LNCAP (cell line): ENCODE data around the gene RBFOX2.

Source experiments
- TF ChIP-seq, protein P1 (sequence below): fragments of 450-650 bp; IDR thresholded peaks from 2 replicates; pipeline ENCODE4 v1.5.1; 2017; ENCODE audit warnings: mild to moderate bottlenecking

The RBFOX2 gene

DNA sequence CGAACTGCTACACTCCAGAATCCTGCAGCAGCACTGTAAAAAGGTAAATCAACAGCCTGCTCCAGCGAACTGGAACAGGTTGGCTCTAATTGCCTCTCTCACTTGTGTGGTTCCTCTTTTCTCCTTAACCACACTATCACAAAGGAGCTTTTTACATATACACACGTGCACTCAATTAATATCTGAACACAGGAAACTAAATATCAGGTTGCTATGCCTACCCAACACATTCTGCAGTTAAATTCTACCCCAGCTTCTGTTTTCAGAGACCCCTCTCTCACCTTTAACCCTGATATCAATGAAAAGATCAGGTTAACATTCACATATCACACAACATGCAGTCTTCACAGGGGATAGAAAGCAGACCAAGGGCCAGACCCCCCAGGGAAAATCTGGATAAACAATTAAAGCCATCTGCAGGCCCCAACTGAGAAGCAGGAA, 11.0 kb downstream of the RBFOX2 start:
- TF ChIP-seq, protein P1, sequence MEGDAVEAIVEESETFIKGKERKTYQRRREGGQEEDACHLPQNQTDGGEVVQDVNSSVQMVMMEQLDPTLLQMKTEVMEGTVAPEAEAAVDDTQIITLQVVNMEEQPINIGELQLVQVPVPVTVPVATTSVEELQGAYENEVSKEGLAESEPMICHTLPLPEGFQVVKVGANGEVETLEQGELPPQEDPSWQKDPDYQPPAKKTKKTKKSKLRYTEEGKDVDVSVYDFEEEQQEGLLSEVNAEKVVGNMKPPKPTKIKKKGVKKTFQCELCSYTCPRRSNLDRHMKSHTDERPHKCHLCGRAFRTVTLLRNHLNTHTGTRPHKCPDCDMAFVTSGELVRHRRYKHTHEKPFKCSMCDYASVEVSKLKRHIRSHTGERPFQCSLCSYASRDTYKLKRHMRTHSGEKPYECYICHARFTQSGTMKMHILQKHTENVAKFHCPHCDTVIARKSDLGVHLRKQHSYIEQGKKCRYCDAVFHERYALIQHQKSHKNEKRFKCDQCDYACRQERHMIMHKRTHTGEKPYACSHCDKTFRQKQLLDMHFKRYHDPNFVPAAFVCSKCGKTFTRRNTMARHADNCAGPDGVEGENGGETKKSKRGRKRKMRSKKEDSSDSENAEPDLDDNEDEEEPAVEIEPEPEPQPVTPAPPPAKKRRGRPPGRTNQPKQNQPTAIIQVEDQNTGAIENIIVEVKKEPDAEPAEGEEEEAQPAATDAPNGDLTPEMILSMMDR: no peak

DNA sequence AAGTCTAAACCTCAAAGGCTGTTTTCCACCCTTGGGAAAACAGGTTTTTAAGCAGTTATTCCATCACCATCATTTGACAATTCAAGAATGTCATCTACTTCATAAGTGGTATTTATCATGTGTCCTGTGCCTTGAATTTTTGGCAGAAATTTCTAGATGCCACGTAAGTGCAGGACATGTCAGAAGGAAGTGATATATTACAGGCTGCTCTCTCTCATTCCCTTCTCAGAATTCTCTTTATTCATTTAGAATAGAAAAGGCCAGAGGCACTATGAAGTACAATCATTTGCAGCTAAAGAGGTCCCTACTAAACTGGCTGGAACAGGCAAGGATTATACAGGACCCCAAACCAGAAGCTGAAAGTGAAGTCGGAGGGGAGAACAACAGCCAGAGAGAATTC, 11.9 kb downstream of the RBFOX2 start:
- TF ChIP-seq, protein P1: no peak

DNA sequence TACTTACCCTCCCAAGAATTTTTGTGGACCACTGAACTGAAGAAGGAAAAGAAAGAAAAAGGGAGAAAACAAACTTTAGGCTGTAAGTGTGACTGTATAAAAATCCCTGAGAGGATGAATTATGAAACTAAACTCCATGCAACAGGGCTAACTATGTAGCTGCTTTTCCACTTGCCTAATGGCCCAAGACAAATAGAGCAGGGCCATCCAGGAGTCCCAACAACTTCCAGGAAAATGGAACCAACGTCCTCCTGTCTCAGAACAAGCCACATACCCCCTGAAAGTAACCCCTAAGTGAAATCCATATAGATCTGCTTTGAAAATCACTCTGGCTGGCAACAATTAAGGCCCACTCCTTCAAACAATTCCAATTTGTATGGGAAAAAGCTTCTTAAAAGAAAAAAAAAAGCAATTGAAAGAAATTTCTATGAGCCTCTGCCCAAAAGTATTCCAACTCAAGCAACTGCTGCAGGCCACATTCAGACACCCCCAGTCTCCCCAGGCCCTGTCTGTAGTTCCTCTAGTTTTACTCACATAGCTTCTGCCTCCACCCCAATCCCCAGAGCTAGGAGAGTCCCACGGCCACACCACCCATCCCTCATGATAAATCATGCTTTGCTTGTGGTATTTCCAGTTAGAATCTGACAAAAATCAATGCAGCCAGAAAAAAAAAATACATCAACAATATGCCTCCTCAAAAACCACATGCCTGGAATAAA, 12.7 kb downstream of the RBFOX2 start:
- TF ChIP-seq, protein P1: no peak

DNA sequence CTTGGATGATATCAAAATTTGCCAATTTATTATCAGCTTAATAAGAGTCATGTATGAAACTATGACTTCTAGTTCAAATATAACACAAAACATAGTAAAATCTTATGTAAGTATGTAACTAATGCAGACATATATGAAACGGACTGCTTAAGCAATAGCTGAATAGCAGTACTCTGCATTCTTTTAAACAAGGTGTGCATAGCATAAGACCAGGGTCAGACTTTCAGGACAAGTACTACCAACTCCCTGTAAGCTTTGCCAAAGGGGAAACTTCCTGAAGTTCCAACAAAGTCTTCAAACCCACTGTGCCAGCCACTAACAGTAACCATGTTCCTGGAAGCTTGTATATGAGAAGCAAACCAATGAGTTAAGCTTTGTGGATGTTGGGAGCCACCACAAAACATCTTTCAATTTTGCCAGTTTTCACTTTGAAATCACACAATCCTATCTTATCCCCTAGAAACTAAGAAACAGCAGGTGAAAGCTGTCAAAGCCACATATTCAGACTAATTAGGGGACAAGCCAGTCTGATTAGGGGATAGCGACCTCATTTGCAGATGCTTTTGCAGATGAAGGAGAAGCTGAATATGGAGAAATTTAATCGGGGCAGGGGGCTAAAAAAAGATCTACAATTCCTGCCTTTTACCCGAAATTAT, 13.3 kb downstream of the RBFOX2 start:
- TF ChIP-seq, protein P1: no peak

DNA sequence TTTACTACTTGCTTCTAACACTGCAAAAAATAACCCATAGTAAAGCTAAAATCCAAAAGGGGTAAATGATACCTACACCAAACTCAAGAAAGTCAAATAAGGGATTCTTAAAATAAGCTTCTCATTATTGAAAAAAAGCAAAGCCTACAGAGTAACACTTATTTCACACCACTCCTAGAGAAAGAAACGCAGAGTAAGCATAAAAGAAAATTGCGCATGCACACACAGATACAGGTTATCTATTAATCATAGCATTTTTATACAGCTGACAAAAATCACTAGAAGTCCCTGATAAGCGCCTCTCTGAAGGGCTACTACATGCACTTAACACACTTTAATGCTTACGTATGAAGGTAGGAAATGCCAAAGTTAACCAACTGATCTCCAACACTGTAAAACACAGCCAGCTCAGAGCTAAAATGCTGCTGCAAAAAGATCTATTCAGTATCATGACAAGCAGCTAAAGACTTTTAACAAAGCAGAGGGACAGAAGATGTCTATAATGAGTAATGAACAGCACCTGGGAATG, 14.0 kb downstream of the RBFOX2 start:
- TF ChIP-seq, protein P1: no peak

DNA sequence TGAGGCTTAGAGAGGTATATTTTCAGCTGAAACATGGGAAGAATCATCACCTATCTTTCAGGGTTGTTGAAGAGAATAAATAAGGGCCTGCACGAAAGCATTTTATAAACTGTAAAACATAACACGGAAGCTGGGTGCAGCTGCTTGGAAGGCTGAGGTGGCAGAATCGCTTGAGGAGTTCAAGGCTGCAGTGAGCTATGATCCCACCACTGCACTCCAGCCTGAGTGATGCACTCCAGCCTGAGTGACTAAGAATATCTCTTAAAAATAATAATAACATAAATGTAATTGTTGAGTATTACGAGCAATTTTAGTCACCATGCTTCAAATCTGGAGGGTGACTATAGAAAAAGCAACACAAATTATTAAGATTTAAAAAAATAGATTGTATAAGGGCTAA, 16.3 kb downstream of the RBFOX2 start:
- TF ChIP-seq, protein P1: no peak

DNA sequence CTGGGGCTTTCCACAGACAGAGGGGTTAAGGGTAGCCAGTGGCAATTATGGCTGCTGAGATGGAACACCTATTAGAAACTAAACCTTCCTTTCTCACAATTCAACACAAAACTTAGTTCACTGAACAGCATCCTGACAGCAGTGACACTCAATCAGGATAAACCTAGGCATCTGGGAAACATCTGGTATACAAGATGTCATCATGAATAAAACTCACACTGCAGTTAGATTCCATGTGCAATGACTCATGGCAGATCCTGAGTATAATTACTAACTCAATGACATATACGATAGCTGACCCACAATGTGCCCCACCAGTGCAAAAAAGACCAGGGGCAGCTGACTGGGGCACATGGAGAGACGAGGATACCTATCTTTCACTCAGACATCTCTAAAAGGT, 17.7 kb downstream of the RBFOX2 start:
- TF ChIP-seq, protein P1: no peak
